Calu3 (cell line): ENCODE measurements around the gene CCN5. TPM values are rescaled to one million over a fixed set of nuclear protein-coding genes. Genes with fewer than 3 reads are reported as not detected.
A peak's percentile ranks its signal among the peaks of the same experiment; 100 is the strongest.

ENCODE experiments used
- BruUV-seq: library from RNA; stranded (reverse); fragments of 400-500 nt; replicated peaks from 2 replicates; lab custom pipeline; 2021; lab: Mats Ljungman, UMichigan
- CTCF ChIA-PET: fragments of 300-600 bp; sonication (Branson Sonifier 250); formaldehyde crosslinking; loops from one replicate; lab custom pipeline; 2022; ENCODE audit warnings: antibody characterized with exemption; lab: Charles Lee
- DNase-seq: peaks from one replicate; pipeline ENCODE4 v3.0.0; 2022
- H3K27ac Mint-ChIP-seq: one replicate; pipeline ENCODE4 v1.8.0; 2022; ENCODE audit warnings: mixed read lengths; ENCODE audit not compliant: unreplicated experiment
- H3K27me3 Mint-ChIP-seq: one replicate; pipeline ENCODE4 v1.8.0; 2022; ENCODE audit warnings: mixed read lengths; ENCODE audit not compliant: unreplicated experiment
- H3K36me3 Mint-ChIP-seq: one replicate; pipeline ENCODE4 v1.8.0; 2022; ENCODE audit warnings: mild to moderate bottlenecking, moderate library complexity, mixed read lengths; ENCODE audit not compliant: insufficient read depth, unreplicated experiment
- H3K4me1 Mint-ChIP-seq: one replicate; pipeline ENCODE4 v1.8.0; 2022; ENCODE audit warnings: mild to moderate bottlenecking, low read depth, mixed read lengths; ENCODE audit not compliant: unreplicated experiment
- H3K4me3 Mint-ChIP-seq: one replicate; pipeline ENCODE4 v1.8.0; 2022; ENCODE audit warnings: mild to moderate bottlenecking, low read depth, moderate library complexity, mixed read lengths; ENCODE audit not compliant: unreplicated experiment
- H3K9me3 Mint-ChIP-seq: one replicate; pipeline ENCODE4 v1.8.0; 2022; ENCODE audit warnings: low read depth, mixed read lengths; ENCODE audit not compliant: unreplicated experiment
- CTCF ChIP-seq: fragments of 200-600 bp; IDR thresholded peaks from one replicate; pipeline ENCODE4 v1.8.0; 2022; ENCODE audit warnings: antibody characterized with exemption; ENCODE audit not compliant: unreplicated experiment
- intact Hi-C: fragments of 100-400 bp; cut with micrococcal nuclease; formaldehyde crosslinking; loops from one replicate; pipeline ENCODE4 v1.10.0; 2022; ENCODE audit not compliant: unreplicated experiment
- total RNA-seq: library from RNA; stranded (reverse); gene quantifications from 2 replicates; pipeline ENCODE4 v1.2.3, GENCODE V29; 2022

The CCN5 gene
- total RNA-seq, 1 experiment from 2014 or later: 0.94 TPM

DNA sequence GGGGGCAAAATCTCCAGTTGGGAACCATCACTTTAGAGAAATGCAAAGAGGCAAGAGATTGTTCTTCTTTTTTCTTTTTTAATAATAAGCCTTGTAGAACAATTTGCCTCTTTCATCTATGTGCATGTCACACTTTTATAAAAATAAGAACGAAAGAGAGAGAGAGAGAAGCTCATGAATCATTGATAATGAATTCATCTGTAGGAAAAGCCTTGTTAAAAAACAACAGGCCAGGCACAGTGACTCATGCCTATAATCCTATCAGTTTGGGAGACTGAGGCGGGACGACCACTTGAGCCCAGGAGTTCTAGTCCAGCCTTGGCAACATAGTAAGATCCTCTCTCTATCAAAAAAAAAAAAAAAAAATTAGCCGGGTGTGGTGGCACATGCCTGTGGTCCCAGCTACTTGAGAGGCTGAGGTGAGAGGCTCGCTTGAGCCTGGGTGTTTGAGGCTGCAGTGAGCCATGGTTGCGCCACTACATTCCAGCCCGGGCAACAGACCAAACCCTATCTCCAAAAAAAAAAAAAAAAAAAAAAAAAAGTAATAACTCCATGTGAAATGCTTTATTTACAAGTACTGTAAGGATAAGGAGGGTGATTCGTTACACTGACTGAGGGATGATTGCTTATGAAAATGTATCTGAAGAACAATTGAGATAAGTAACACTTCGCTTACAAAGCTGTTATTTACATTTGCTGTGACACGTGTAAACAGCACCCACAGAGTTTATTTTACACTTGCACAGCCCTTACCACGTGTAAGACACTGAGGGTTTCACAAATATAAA lies 6.0 kb downstream of the CCN5 start:
- Mint-ChIP-seq H3K4me3 (no peak overlapping the region), H3K36me3 (no peaks in the 10 kb centered on the region), H3K27me3 (no peaks in the 10 kb centered on the region), H3K9me3 (no peaks in the 10 kb centered on the region), H3K27ac (peak overlapping the region; percentile 1), H3K4me1 (peaks cover 51% of the 10 kb centered on the region)
- BruUV-seq: no TSS peak
- intact Hi-C loops: loop anchor here (2.0 kb wide), 1 partner anchor 28 kb away; no protein-coding TSS in a partner anchor
- CTCF ChIA-PET: interaction anchor here (0.5 to 2.2 kb wide), 14 partner anchors 9 to 653 kb away, joined by 3 to 15 read pairs (median 5); no protein-coding TSS in a partner anchor
- no peak for TF ChIP-seq CTCF
- DNase-seq: peak; percentile 66

DNA sequence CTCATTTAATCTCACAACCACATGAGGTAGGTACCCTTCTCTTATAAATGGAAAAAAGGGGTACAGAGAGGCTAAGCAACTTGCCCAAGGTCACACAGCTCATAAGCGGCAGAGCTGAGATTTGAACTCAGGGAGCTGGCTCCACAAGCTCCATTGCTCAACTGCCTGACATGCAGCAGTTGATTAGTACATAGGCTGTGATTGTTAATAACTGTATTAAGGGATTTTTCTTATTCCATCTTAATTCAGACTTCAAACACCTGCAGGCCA lies 6.6 kb downstream of the CCN5 start:
- no TSS peak for BruUV-seq
- no peak overlapping the region for H3K4me3 Mint-ChIP-seq
- intact Hi-C loops: loop anchor here (2.0 kb wide), 1 partner anchor 29 kb away; no protein-coding TSS in a partner anchor
- DNase-seq: no peak
- TF ChIP-seq CTCF: no peak
- no peak overlapping the region for H3K27ac Mint-ChIP-seq
- no peaks in the 10 kb centered on the region for H3K9me3 Mint-ChIP-seq
- H3K36me3 Mint-ChIP-seq: no peaks in the 10 kb centered on the region
- CTCF ChIA-PET: interaction anchor here (1.1 to 2.2 kb wide), 5 partner anchors 9 to 40 kb away, joined by 3 to 15 read pairs (median 5); no protein-coding TSS in a partner anchor
- no peaks in the 10 kb centered on the region for H3K27me3 Mint-ChIP-seq
- peaks cover 51% of the 10 kb centered on the region for H3K4me1 Mint-ChIP-seq

DNA sequence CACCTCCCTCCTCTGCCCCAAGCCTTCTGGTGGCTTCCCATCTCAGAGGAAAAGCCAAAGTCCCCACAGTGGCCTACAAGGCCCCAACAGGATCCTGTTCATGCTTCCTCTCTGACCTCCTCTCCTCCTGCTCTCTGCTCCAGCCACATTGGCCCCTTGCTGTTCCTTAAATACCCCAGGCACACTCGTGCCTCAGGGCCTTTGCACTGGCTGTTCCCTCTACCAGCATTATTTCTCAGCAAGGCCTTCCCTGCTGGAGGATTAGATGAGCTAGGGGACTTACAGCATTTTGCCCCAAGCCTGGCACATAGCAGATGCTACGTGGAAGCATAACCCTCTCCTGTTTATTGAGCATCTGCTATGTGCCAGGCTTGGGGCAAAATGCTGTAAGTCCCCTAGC lies 7.8 kb downstream of the CCN5 start:
- CTCF ChIA-PET: interaction anchor here (0.7 kb wide), 1 partner anchor 393 kb away, joined by 3 read pairs; no protein-coding TSS in a partner anchor
- no TSS peak for BruUV-seq
- Mint-ChIP-seq H3K4me1 (peaks cover 53% of the 10 kb centered on the region), H3K9me3 (no peaks in the 10 kb centered on the region), H3K4me3 (no peak overlapping the region), H3K36me3 (no peaks in the 10 kb centered on the region), H3K27me3 (no peaks in the 10 kb centered on the region), H3K27ac (peak overlapping the region; percentile 39)
- no peak for TF ChIP-seq CTCF
- intact Hi-C loops: no loop called here
- DNase-seq: no peak

GRCh38 chr20:44723391-44723790 lies 8.2 kb downstream of the CCN5 start:
- no peak for DNase-seq
- no peaks in the 10 kb centered on the region for H3K9me3 Mint-ChIP-seq
- H3K27me3 Mint-ChIP-seq: no peaks in the 10 kb centered on the region
- intact Hi-C loops: no loop called here
- H3K36me3 Mint-ChIP-seq: no peaks in the 10 kb centered on the region
- H3K27ac Mint-ChIP-seq: peak overlapping the region; percentile 39
- H3K4me3 Mint-ChIP-seq: no peak overlapping the region
- H3K4me1 Mint-ChIP-seq: peaks cover 54% of the 10 kb centered on the region
- TF ChIP-seq CTCF: no peak
- BruUV-seq: no TSS peak
- CTCF ChIA-PET: no interaction called here
